ENCODE data around the gene UFC1. TPM values are rescaled to one million over a fixed set of nuclear protein-coding genes. Genes with fewer than 3 reads are reported as not detected.

Gene UFC1
- total RNA-seq, 4 donors from 2014 or later: 44.2 to 98.8 (median 80.2) TPM

DNA sequence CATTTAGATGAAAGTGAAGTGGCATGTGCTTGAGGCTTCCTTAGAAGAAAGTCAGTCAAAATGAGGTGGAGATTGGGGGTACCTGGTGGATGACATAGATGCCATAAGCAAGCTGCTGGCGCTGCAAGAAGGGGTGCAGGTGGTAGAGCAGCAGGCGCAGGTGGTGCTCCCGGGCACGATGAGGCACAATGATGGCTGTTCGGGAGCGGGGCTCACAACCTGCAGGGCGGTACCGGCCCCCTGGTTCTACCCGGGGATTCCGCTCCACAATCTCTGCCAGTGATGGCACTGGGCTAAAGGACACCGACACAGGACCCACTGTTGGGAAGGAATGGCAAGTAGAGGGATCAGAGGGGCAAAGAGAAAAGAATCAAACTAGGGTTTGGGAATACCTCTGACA lies 21.1 kb downstream of the UFC1 start:
- TF ChIP-seq POLR2AphosphoS5 (IDR thresholded peaks at IDR 0.05) (no peak), EP300 (IDR thresholded peaks at IDR 0.05) (no peak), POLR2A (IDR thresholded peaks at IDR 0.05) (no peak)
- TF ChIP-seq, protein P1, sequence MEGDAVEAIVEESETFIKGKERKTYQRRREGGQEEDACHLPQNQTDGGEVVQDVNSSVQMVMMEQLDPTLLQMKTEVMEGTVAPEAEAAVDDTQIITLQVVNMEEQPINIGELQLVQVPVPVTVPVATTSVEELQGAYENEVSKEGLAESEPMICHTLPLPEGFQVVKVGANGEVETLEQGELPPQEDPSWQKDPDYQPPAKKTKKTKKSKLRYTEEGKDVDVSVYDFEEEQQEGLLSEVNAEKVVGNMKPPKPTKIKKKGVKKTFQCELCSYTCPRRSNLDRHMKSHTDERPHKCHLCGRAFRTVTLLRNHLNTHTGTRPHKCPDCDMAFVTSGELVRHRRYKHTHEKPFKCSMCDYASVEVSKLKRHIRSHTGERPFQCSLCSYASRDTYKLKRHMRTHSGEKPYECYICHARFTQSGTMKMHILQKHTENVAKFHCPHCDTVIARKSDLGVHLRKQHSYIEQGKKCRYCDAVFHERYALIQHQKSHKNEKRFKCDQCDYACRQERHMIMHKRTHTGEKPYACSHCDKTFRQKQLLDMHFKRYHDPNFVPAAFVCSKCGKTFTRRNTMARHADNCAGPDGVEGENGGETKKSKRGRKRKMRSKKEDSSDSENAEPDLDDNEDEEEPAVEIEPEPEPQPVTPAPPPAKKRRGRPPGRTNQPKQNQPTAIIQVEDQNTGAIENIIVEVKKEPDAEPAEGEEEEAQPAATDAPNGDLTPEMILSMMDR (IDR thresholded peaks at IDR 0.05): no peak
- no peaks in the 10 kb centered on the region for H3K9me3 ChIP-seq
- H3K4me1 ChIP-seq: peaks cover 51% of the 10 kb centered on the region
- DNase-seq (ENCODE audit: low spot score in 2 of 2): no peak
- H3K36me3 ChIP-seq: peaks cover 55% of the 10 kb centered on the region
- no peak overlapping the region for H3K27ac ChIP-seq
- 92% methylated on average over 11 of the region's 11 CpGs for WGBS
- H3K27me3 ChIP-seq: no peaks in the 10 kb centered on the region
- no peak overlapping the region for H3K4me3 ChIP-seq

DNA sequence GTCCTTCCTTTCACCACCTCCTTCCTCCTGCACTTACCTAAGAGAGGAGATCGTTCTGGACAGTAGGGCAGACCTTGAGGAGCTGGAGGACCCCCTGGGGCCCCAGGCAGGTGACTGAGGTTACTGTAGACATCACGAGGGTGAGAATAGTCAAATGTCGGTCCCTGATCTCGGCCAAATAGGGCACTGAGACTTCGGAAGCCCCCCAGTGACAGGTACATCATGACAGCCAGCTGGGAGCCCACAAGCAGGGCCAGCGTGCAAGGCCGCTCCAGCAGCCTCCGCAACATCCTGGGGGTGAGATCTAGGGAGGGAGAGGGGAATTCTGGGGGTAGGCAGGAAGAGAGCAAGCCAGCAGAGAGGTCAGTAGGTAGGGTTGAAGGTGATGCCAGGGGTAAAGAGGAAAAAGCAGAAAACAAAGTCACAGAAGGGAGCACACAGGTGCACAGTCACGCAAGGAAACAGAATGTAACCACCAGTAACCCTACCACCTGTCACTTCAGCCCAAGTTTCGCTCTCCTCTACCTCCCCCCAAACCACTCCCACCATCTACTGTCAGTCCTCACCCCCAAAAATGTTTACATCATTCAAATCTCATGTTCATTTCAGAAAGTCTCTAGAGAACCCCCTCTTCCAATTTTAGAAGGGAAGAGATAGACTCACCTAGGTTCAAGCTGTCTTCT lies 22.1 kb downstream of the UFC1 start:
- 83% methylated on average over 10 of the region's 10 CpGs for WGBS
- Histone ChIP-seq H3K4me3 (peak overlapping the region; percentile 71), H3K36me3 (peaks cover 47% of the 10 kb centered on the region), H3K9me3 (no peaks in the 10 kb centered on the region), H3K4me1 (peaks cover 51% of the 10 kb centered on the region), H3K27ac (no peak overlapping the region), H3K27me3 (no peaks in the 10 kb centered on the region)
- DNase-seq (ENCODE audit: low spot score in 2 of 2): no peak
- TF ChIP-seq EP300 (IDR thresholded peaks at IDR 0.05) (no peak), POLR2AphosphoS5 (IDR thresholded peaks at IDR 0.05) (no peak), POLR2A (IDR thresholded peaks at IDR 0.05) (no peak)
- TF ChIP-seq, protein P1 (IDR thresholded peaks at IDR 0.05): no peak

DNA sequence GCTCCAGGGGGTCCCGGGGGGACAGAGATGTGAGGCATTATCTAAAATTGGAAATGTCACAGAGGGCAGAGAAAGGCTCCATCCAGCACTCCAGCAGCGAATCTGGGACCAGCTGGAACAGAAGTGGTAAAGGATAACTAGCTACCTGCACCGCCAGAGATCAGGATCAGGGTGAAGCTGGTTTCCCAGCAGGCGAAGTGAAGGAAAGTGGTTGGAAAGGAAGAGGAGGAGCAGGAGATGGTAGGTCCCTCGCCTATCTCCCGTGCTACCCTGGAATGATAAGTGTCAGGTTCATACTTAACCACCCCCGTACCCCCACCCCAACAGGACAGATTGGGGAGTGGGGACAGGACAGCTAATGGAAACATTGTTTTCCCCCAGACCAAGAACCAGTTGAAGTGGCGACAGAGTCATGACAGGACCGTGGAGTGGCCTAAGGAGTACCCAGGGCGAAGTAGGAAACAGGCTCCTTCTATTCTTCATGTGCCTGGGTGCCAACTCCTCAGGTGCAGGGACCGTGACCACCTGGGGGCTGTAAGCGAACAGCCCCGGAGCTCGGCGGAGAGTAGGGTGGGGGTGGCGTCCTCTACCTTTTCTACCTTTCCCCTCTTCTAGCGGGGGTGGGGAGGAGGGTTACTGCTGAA lies 22.8 kb downstream of the UFC1 start:
- Histone ChIP-seq H3K27me3 (no peaks in the 10 kb centered on the region), H3K4me1 (peaks cover 51% of the 10 kb centered on the region)
- WGBS: 10% methylated on average over 17 of the region's 17 CpGs

DNA sequence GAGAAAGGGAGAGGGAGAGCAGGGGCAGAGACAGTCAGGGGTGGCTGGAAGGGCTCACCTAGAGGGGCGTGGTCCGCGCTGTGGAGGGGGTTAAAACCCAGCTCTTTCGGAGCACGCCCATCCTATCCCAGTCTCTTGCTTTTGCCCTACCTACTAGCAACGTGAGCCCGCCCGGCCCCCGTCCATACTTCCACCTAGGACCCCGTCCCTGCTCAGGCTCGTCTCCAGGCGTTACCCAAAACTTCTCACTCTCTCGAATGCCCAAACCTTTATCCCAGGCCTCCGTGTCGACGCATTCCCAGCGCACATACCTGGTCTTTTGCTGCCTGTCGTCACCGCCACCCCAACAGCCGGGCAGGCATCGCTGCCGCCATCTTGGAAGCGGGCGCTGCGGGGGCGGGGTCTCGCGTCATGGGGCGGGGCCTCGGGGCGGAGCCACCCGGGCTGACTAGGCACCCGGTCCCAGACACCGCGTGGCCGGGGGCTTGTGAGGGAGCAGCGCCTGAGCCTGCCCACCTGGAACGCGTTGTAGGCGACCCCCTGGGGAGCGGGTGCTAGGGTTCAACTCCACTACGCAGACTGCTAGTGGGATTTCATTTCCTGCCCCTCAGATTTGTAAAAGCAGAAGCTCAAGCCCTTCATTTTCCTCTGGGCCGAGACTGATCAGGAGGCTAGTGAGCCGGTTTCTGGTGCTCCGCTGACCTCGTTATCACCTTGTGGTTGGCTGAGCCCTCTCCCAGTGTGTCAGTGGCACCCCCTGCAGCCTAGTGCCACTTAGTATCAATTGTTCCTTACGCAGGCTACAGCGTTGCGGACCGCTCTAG lies 23.5 kb downstream of the UFC1 start, which contains the start of gene B4GALT3:
B4GALT3 (minus strand) TSS at position 396 of the 824 bp plus-strand sequence. CDS start 1,447 bp downstream, outside the sequence.
- TF ChIP-seq, protein P1 (IDR thresholded peaks at IDR 0.05): no peak
- TF ChIP-seq POLR2A (IDR thresholded peaks at IDR 0.05) (peak in 1 of 2 donors; percentile 81), EP300 (IDR thresholded peaks at IDR 0.05) (no peak), POLR2AphosphoS5 (IDR thresholded peaks at IDR 0.05) (peak in 2 of 3 donors; percentile 46 to 69)
- Histone ChIP-seq H3K27ac (peak within 1 kb of the TSS; percentile 86), H3K27me3 (no peaks in the 10 kb centered on the region), H3K36me3 (peaks cover 33% of the 10 kb centered on the region), H3K4me3 (peak within 1 kb of the TSS; percentile 71), H3K4me1 (peaks cover 52% of the 10 kb centered on the region), H3K9me3 (no peaks in the 10 kb centered on the region)
- DNase-seq (ENCODE audit: low spot score in 2 of 2): peak; percentile 94
- WGBS: 6% methylated on average over 28 of the region's 50 CpGs

More for the DNA sequence above, 22.8 kb downstream of the UFC1 start:
- peak overlapping the region; percentile 71 for H3K4me3 ChIP-seq
- H3K27ac ChIP-seq: peak overlapping the region; percentile 86
- DNase-seq (ENCODE audit: low spot score in 2 of 2): no peak
- no peak for TF ChIP-seq POLR2A (IDR thresholded peaks at IDR 0.05)
- TF ChIP-seq, protein P1 (IDR thresholded peaks at IDR 0.05): no peak
- TF ChIP-seq EP300 (IDR thresholded peaks at IDR 0.05): no peak
- TF ChIP-seq POLR2AphosphoS5 (IDR thresholded peaks at IDR 0.05): no peak
- H3K9me3 ChIP-seq: no peaks in the 10 kb centered on the region
- peaks cover 41% of the 10 kb centered on the region for H3K36me3 ChIP-seq
